HG03460 (cell line): ENCODE data around the gene ASIC4.

ENCODE experiments used
- ATAC-seq: cut with Tn5 transposase; IDR thresholded peaks from one replicate; pipeline ENCODE4 v1.9.1; 2021; ENCODE audit not compliant: unreplicated experiment

The ASIC4 gene

GRCh38 chr2:219565130-219566080, 51.1 kb downstream of the ASIC4 start:
- no peak for ATAC-seq

- no peak for ATAC-seq
These were observed 52.4 kb downstream of the ASIC4 start for GRCh38 chr2:219566640-219567039.

GRCh38 chr2:219567131-219567530, 52.8 kb downstream of the ASIC4 start:
- ATAC-seq, result no peak

- no peak for ATAC-seq
These were observed 53.6 kb downstream of the ASIC4 start for GRCh38 chr2:219567791-219568361.

GRCh38 chr2:219569041-219569440, 54.8 kb downstream of the ASIC4 start:
- ATAC-seq, result no peak

GRCh38 chr2:219569635-219570034, 55.4 kb downstream of the ASIC4 start:
- no peak for ATAC-seq

- ATAC-seq, result no peak
These were observed 56.1 kb downstream of the ASIC4 start for GRCh38 chr2:219570194-219570923.

GRCh38 chr2:219570924-219571310, 56.6 kb downstream of the ASIC4 start:
- no peak for ATAC-seq

- no peak for ATAC-seq
These were observed 57.3 kb downstream of the ASIC4 start, which contains the start of gene OBSL1 for GRCh38 chr2:219571311-219572236. Gene OBSL1 (minus strand): TSS chr2:219571539. CDS start chr2:219571232, 307 bp downstream.

- ATAC-seq, result no peak
These were observed 58.1 kb downstream of the ASIC4 start, which contains the start of gene INHA for GRCh38 chr2:219572237-219573001. Gene INHA (plus strand): TSS chr2:219572310. CDS start chr2:219572375, 65 bp downstream.

GRCh38 chr2:219573166-219573565, 58.9 kb downstream of the ASIC4 start:
- no peak for ATAC-seq

GRCh38 chr2:219574484-219575311, 60.4 kb downstream of the ASIC4 start:
- ATAC-seq, result no peak

GRCh38 chr2:219575566-219576504, 61.6 kb downstream of the ASIC4 start:
- no peak for ATAC-seq

- ATAC-seq, result no peak
These were observed 62.5 kb downstream of the ASIC4 start for GRCh38 chr2:219576505-219577388.

- no peak for ATAC-seq
These were observed 64.7 kb downstream of the ASIC4 start for GRCh38 chr2:219578811-219579613.

- no peak for ATAC-seq
These were observed 67.1 kb downstream of the ASIC4 start for GRCh38 chr2:219581346-219581745.
